RPMI8226 (cell line): Measurements from ENCODE around the gene ICAM1.

Experiments used
- DNase-seq: peaks from one replicate; pipeline ENCODE4 v3.0.0-alpha.2; 2015

Gene ICAM1

DNA sequence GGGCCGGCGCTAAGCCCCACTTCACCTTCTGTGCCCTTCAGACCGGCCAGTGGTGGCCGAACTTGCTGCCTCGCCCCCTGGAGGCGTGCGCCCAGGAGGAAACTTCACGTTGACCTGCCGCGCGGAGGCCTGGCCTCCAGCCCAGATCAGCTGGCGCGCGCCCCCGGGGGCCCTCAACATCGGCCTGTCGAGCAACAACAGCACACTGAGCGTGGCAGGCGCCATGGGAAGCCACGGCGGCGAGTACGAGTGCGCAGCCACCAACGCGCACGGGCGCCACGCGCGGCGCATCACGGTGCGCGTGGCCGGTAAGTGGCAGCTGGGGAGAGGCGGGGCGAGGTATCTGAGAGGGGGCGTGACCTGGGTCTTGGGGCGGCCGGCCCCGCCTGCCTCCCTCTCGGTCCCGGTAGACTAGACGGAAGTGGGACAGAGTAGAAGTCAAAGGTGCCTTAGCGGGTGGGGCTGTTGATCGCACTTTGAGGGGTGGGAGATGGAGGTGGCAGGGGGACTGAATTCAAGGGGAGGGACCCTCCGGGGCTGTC is 24.5 kb downstream of the ICAM1 start:
- no peak for DNase-seq

DNA sequence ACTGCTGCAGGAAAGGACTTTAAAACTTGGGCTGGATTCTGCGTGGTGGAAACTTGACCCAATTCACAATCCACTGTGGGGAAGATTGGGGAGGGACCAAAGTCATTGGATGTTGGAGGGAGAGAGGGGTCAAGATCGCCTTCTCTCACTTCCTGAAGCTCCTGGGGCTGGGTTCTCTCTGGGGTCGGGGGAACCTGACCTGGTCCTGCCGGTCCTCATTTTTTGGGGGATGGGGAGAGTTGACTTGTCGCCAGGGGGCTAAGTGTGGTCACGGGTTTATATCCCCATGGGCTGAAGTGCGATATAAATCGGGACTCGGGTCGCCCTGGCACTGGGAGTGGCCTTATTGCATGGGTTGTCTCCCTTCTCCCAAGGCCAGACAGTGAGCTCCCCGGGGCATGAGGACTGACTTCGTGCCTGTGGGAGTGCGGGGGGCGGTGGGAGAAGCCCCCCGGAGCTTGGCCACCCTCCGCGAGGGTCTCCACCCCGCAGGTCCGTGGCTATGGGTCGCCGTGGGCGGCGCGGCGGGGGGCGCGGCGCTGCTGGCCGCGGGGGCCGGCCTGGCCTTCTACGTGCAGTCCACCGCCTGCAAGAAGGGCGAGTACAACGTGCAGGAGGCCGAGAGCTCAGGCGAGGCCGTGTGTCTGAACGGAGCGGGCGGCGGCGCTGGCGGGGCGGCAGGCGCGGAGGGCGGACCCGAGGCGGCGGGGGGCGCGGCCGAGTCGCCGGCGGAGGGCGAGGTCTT is 25.1 kb downstream of the ICAM1 start:
- no peak for DNase-seq

- DNase-seq = peak; percentile 40
Measured at GRCh38 chr19:10299545-10300458, 28.9 kb downstream of the ICAM1 start.

DNA sequence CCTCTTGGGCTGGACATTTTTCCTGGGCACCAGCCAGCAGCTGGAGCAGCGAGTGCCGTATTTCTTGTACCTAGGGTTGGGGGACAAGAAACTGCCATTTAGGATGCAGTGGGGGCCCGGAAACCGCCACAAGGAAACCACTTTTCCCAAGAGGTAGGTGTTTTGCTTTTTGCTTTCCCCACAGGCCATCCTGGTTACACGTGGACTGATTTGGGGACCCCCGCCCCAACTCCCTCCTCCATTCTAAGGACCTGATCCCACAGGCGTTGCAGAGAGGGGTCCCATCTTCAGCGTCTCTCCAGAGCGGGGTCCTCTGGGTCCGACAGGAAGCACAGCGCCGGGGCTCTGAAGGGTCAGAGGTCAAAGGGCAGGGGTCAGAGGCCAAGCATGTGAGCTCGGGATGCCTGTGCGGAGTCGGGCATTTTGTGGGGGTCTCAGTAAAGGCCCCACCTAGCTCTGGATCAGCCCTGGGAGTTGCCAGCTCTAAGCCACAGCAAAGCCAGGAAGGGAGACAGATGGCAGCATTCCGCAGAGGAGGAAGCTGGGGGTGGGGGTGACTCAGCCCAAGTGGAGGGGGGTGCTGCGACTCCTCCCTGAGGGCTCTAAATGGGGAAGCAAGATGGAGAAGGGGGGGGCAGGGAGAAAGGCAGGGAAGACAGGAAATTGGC is 34.4 kb downstream of the ICAM1 start:
- DNase-seq = no peak

GRCh38 chr19:10306327-10306726 is 35.4 kb downstream of the ICAM1 start:
- DNase-seq = no peak

- DNase-seq = no peak
Measured at GRCh38 chr19:10309423-10309822, 38.5 kb downstream of the ICAM1 start, which contains the start of gene ZGLP1. ZGLP1 (minus strand) TSS chr19:10309815.

DNA sequence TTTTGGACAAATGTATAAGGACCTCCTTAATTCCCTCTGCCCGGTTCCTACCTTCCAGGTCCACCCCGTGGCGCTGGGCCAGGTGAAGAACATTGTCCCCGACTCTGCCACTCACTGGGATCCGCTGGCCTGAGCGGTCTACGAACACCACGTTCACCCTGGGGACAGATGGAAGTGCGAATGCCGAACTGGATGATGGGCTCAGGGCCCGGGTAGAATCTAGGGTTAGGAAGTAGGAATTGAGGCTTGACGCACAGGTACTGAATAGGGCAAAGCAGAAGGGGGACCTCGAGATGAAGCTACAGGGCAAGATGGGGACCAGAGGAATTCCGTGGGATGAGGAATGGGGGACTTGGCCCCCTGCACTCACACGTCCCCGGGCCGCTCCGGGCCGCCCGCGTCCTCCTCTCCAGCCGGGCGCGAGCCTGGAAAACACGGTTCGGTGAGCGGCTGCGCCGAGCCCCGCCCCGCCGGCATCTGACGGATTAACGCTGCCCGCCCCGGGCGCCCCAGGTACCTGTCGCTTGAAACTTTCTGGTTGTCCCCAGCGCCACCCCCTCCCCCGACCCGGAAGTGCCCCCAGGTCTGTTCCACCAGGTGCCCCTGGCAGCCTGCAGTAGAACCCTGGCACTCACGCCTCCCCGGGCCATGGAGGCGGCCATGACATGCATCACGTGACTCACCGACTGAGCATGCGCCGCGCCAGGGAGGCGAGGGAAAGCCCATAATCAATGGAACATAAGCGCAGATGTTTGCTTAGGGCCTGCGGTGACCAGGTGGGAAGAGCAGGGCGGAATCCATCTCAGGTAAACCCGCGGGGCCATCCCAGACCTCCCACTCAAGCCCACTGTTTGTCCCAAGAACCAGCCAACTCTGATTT is 44.7 kb downstream of the ICAM1 start, which contains the start of gene FDX2:
Gene FDX2 (minus strand): TSS at position 681 of the 880 bp plus-strand sequence. CDS start 19 bp downstream, at position 662.
- DNase-seq = peak; percentile 92

GRCh38 chr19:10316229-10317044 is 45.5 kb downstream of the ICAM1 start:
- no peak for DNase-seq

- no peak for DNase-seq
Measured at GRCh38 chr19:10317045-10317856, 46.3 kb downstream of the ICAM1 start.

- no peak for DNase-seq
Measured at GRCh38 chr19:10317857-10318462, 47.0 kb downstream of the ICAM1 start.

DNA sequence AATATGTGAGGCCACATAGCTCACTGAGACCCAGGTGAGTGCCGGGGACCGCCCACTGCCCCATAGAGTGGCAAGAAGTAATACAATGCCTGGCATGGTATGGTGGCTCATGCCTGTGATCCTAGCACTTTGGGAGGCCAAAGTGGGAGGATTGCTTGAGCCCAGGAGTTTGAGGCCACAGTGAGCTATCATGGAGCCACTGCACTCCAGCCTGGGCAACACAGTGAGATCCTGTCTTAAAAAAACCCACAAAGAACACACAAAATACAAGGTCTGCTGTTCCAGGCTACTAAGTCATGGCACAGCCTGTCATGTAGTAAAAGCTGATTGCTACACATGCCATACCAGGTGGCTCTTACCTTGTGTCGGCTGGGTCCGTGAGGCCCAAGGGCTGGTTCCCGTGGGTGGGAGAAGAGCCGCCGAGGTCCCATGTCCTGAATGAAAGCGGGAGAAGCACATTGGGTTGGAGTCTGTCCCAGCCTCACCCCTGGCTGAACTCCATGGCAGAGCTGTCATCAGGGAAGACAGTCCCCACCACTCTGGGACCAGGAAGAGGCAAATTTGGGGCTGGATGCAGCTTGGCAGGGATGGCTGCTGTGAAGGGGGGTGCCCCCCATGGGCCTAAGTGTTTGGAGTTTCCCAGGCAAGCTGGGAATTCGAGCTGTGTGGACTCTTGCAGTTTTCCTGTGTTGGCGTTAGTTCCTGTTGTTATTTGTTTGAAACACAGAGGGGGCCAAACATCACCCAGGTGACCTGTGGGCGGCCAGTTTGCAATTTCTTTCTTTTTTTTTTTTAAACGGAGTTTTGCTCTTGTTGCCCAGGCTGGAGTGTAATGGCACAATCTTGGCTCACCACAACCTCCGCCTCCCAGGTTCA is 48.1 kb downstream of the ICAM1 start:
- DNase-seq = no peak

- DNase-seq = no peak
Measured at GRCh38 chr19:10320602-10321416, 49.9 kb downstream of the ICAM1 start.

DNA sequence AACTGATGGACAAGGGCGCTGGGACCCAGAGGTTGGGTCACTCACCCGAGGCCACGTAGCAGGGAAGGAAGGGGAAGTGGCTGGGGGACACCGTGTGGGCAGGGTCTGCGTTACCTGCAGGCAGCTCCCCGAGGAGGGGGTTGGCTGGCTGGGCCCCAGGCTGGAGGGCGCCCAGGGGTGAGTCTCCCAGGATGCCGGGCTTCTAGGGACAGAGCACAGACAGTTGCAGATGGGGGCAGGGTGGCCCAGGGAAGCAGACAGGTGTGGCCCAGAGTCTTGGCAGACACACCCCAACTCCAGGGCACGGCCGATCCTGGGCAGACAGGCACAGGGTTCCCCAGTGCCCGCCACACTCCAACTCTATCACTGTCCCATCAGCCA is 50.5 kb downstream of the ICAM1 start:
- no peak for DNase-seq

DNA sequence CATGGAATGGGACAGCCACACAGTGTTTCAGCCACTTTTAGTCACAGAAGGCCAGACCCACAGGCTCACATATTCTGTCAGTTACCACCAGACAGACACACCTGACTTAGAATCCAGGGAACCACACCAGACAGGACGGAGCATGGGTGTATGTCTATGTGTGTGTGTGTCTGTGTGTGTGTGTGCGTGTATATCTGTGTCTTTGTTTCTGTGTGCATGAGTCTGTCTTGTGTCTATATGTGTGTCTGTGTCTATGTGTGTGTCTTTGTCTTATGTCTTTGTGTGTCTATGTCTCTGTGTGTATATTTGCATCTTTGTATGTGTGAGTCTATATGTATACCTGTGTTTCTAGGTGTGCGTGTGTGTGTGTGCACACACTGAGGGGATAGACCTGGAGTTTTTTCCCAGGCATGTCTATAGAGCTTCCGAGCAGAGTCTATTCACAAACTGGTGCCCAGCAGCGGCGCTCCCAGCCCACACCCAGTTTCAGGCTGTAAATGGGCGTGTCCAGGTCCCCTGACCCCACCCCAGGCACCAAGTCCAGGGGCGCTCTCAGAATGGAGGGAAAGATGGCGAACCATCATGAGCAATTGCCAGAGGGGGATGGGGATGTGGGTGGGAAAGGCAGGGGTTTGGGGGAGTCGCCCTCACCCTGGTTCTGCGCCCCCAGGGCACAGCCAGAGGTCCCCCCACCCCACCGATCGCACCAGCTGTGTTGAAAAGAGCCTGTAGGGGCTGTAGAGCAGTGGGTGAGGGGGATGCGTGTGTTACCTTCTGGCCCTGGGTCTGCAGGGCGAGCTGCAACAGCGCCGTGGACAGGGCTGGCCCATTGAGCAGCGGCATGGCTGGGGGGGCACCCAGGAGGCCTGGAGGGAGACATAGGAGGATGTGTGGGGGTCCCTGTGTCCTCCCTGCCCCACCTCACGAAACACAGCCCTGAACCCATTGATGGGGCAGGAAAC is 51.2 kb downstream of the ICAM1 start:
- no peak for DNase-seq

- DNase-seq = no peak
Measured at GRCh38 chr19:10325732-10326131, 54.8 kb downstream of the ICAM1 start.

DNA sequence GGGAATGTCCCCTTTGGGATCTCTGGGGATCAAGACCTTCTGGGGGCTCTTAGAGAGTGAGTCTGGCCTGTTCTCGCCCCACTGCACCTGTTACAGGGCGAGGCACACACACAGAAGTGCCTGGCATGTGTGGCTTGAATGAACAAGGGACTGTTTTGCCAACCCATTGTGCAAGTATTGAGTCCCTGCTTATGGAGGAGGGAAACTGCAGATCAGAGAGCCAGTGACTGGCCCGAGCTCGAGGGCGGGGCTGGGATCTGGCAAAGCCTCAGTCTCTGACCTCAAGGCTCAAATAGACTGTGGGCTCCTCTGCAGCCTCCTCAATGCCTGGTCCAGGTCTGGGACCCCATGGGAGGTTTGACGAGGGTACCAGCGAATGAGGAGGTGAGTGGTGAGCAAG is 56.9 kb downstream of the ICAM1 start:
- no peak for DNase-seq
